ELF-1 (cell line): ENCODE data around the gene LTN1.
"Not testable (repeated sequence)": the region's sequence is repeated elsewhere in the genome, so short reads cannot be mapped to it uniquely, and the experiment has no call there.

Source experiments
- DNase-seq: peaks from one replicate; pipeline ENCODE4 v3.0.0-alpha.2; 2016; ENCODE audit warnings: low read depth, low spot score

The LTN1 gene

DNA sequence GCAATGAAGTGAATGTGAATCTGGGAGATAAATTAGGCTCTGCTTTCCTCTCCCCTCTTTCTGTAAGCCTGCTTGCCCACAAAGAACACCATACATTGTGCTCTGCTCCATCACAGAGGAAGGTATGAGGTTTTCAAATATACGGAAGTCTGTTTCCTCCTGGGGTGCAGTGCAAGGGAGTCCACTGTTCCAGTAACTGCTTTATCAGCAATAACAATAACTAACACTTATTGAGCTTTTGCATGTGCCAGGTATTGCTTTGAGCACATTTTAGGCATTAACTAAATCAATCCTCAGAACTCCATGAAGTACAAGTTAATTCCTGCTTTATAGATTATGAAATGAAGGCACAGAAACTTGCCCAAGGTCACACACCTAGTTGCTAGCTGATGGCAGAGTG lies 10.0 kb downstream of the LTN1 start:
- DNase-seq, result no peak

DNA sequence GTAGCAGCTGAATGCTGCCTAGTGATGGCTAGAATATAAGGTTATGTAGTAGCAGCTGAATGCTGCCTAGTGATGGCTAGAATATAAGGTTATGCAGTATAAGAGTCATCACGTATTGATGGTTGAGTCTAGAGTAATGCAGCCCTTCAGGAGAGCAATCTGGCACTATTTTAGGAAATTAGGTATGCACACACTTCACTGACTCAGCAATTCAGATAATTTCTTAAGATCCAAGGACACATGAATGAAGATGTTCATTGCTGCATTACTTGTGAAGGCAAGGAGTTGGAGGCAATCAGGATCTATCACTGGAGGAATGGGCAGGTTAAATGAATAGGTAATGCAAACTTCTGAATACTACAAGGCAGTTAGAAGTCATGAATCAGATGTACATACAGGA lies 13.6 kb downstream of the LTN1 start:
- no peak for DNase-seq

DNA sequence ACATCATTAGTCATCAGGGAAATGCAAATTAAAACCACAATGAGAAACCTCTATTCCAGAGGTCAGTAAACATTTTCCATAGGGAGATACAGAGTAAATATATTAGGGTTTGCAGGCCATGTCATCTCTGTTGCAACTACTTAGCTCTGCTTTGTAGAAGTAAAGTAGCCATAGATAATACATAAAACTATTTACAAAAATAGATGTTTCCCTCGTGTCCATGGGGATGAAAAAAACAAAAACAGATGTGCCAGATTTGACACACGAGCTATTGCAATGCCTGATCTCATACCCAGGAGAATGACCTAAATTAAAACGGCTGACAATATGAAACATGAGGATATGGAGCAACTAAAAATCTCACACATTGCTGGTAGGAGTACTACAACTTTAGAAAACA lies 17.3 kb downstream of the LTN1 start:
- no peak for DNase-seq

DNA sequence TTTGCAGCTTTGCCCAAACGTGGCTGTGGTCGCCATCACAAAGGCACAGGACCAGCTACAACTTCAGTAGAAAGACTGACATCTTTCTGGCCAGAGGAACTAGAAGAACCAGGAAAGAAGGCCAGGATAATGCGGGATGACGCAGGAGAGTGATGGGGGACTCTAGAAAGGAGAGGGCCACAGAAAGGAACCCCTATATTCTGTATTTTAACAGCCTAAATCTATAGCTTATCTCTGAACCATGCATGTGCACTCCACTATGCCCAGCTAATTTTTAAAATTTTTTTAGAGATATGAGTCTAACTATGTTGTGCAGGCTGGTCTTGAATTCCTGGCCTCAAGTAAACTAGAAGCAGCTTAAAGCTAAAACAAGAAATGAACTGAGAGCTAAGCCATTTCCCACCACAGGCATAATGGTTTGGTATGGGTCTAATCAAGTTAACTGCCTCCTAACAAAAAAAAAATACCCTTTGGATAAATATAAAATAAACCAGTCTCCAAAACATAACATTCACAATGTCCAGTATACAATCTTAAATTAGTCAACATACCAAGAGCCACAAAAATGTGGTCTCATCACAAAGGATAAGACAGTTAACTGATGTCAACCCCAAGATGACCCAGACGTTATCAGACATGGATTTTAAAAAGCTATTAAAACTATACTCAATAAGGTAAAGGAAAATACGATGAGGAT lies 18.0 kb downstream of the LTN1 start:
- no peak for DNase-seq

DNA sequence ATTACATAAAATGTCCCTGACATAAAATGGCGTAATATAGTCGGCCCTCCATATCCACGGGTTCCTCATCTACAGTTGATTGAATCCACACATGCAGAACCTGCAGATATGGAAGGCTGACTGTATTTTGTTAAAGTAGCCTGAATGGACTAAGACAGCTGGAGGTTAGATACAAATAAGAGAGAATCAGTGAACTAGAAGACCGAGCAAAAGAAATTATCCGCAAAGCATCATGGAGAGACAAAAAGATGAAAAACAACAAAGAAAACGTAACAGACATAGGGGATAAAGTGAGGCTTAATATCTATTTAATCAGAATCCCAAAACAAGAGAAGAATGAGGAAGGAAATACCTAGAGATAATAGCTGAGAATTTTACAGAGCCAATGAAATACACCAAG lies 20.3 kb downstream of the LTN1 start:
- no peak for DNase-seq

DNA sequence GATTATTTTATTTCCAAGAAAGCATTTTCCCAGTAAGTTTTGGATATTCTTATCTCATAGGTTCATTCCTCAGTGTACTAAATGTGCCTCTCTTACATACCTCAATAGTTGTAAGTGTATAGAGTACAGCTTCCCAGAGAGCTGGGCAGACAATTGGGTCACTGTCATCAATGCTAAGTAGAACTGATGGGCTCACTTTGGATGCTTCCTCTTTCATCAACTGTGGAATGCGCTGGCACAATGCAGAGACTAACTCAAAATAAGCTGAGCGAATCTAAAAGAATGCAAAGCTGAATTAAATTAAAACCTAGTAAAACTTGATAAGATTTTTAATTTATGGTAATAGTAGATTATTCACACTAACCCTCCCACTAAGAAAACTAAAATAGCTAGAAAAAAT lies 21.5 kb downstream of the LTN1 start:
- DNase-seq, result no peak

DNA sequence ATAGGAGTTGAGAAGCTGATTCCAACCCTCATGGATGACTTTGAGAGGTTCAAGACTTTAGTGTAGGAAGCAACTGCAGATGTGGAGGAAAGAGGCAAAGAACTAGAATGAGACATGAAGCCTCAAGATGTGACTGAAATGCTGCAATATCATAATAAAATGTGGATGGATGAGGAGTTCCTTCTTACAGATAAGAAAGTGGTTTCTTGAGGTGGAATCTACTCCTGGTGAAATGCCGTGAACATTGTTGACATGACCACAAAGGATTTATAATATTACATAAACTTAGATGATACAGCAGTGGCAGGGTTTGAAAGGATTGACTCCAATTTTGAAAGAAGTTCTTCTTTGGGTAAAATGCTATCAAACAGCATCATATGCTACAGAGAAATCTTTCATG lies 28.8 kb downstream of the LTN1 start:
- no peak for DNase-seq

DNA sequence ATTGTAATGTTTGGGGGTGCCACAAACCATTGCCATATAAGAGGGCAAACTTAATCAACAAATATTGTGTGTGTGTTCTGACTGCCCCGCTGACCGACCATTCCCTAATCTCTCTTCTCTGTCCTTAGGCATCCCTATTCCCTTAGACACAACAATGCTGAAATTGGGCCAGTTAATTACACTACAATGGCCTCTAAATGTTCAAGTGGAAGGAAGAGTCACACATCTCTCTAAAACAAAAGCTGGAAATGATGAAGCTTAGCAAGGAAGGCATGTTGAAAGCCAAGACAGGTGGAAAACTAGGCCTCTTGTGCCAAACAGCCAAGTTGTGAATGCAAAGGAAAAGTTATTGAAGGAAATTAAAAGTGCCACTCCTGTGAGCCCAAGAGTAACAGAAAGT lies 30.2 kb downstream of the LTN1 start:
- no peak for DNase-seq

DNA sequence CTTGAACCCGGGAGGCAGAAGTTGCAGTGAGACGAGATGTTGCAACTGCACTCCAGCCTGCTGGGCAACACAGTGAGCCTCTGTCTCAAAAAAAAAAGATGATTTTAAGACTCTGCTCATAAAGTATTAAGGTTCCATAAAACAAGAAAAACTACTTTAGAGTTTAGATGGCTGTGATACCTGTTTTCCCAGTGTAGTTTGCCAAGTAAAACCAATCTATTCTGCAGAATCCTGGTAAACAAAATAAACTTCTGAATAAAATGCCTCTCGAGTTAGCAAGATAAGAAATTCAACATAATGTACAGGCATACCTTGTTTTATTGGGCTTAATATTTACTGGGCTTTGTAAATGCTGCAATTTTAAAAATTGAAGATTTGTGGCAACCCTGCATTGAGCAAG lies 30.8 kb downstream of the LTN1 start:
- no peak for DNase-seq

DNA sequence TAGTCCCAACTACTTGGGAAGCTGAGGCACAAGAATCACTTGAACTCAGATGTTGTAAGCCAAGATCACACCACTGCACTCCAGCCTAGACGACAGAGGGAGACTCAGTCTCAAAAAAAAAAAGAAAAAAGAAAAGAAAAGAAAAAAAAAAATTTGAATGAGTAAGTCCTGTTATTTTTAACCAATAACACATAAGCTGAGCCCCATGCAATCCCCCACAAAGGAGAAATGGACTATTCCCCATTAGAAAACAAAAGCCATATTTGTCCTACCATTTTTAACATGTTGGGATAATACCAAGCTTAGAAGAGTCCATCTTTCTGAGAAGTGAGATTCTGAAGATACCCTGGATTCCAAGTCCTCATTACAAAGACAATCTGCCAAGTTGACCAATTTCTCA lies 32.4 kb downstream of the LTN1 start:
- DNase-seq, result no peak

DNA sequence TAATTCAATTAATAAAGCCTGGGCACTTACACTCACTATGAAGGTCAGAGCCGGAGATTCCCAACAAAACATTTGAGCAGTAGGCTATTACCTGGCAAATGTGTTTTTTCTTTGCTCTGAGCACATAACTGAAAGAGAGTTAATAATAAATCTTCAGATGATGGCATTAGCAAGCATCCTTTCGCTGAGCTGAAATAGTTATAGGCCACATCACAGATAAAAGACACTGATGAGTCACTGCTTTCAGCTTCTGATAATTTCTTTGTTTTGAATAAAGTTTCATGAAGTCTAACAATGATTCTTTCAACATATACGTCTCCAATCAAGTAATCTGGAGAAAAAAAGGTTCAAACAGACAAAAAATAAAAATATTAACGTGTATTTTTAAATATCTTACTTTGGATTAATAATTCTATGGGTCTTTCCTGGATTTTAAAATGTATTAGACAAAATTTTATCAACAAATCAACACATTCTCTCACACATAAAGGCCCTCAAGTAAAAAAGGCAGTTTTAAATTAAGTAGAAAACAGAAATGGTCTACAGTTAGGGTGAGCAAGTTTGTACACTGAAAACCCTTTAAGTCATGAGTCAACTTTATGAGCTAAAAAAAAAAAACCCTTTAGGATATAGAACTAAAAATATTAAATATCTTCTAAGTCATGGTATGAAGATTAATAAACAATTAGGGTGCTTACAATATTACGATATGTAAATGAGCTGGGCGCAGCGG lies 33.1 kb downstream of the LTN1 start:
- DNase-seq, result no peak

DNA sequence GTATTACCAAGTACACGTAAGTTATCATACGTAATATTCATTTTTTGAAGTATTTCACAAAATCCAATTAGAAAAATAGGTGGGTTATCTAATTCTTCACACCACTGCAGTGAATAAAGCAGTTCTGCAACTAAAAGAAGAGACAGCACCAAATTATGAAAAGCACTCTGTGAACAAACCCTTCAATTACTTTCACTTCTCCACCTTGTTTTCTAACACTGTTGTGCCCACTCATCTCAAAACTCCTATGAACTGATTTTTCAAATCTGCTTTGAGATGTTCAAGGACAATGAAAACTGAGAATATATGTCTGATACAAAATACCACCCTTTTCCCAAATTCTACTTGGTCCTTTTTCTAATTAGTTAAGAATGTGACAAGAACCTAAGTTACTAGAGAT lies 39.4 kb downstream of the LTN1 start:
- no peak for DNase-seq

DNA sequence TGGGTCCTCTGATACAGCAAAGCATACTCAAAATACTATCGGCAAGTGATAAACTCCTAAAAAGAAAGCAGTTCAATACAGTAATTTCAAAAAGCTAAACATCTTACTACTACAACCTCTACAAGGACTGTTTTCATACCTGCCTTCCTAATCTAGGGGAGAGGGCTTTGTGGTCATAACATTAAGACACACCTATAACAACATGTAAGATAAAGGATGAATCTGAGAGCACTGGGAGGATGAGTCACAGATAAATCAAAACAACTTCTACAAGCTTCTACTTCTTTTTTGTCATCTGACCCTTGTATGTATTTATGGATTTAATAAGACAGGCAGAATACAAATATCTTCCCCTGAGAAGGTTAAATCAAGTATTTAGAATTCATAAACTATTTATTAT lies 40.0 kb downstream of the LTN1 start:
- DNase-seq, result no peak

DNA sequence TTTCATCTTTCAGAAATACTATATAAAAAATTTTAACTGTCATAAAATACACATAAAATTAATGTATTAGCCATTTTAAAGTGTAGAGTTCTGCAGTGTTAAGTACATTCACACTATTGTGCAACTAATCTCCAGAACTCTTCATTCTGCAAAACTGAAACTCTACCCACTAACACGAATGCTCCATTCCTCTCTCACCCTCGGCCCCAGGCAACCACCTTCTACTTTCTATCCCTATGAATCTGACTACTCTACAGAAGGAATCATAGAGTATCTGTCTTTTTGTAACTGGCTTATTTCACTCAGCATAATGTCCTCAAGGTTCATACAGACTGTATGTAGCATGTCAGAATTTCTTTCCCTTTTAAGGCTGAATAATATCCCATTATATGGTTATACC lies 43.4 kb downstream of the LTN1 start:
- no peak for DNase-seq

DNA sequence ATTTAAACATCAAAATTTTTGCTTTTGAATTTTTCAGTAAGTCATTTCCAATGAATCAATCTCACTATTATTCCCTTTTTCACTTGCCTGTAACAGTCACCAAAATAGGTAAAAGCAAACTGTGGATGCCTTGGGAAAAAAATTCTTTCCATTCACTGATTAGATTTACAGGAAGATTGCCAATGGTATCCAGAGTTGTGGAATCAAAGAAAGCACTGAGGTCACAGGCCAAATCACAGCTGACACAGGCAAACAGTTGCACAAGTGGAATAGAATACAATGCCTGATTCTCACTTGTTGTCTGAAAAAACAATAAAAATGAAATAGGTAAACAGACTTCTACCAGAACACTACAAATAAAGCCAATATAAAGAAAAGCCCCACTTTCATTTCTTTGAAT lies 48.4 kb downstream of the LTN1 start:
- DNase-seq, result no peak

DNA sequence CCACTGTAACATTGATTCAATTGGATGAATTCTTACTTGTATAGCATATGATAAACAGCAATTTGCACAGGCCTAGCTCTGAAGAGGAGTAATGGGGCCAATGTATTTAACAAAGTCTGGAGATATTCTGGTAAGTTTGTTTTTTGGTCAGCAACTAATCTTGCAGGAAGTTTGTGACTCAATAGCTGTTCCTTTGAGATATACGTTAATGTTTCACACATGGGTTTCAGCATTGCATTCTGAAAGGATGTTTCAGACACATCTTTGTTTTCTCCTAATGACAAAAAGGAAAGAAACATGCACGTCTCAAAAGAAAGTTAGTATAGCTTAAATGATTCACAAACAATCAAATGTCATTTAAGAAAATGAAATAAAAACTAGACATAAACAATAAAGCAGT lies 49.0 kb downstream of the LTN1 start:
- DNase-seq, result no peak

DNA sequence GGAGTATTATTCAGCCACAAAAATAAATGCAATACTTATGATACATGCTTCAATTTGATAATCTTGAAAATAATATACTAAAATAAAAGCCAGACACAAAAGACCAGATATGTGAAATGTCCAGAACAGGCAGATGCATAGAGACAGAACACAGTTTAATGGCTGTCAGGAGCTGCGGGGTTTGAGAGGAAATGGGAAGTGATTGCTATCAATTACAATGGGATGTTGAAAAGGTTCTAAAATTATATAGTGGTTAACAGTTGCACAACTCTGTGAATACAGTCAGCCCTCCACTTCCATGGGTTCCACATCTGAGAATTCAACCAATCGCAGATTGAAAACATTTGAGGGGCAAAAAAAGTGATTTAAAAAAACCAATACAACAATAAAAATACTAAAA lies 54.0 kb downstream of the LTN1 start:
- DNase-seq, result no peak

DNA sequence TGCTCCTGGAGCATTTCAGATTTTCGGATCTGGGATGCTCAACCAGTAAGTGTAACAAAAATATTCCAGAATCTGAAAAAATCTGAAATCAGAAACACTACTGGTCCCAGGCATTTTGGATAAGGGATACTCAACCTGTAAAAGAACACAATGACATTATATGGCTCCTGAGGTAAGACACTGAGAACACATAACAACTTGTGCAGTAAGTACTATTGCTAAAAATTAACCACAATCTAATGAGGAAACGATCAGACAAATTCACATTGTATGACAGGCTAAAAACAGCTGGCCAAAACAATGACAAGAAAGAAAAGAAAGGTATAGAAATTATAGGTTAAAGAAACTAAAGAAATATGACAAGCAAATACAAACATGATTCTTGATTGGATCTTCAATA lies 54.9 kb downstream of the LTN1 start:
- DNase-seq, result no peak

DNA sequence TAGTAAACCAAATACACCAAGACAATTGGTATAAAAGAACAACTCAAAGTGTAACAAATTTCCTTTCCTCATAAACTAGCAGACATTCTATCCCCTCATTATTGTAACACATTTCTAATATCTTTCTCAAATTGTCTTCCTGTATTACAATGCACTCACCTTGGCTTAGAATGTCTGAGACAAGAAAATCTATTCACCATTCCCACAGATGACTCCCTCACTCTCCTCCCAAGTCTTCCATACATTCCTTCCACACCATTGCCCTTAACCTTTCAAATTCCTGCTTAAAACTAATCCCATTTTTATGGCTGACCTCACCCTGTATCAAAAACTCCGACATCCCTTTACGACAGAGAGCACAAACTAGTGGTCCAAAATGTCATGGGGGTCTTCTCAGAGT lies 56.0 kb downstream of the LTN1 start:
- no peak for DNase-seq

DNA sequence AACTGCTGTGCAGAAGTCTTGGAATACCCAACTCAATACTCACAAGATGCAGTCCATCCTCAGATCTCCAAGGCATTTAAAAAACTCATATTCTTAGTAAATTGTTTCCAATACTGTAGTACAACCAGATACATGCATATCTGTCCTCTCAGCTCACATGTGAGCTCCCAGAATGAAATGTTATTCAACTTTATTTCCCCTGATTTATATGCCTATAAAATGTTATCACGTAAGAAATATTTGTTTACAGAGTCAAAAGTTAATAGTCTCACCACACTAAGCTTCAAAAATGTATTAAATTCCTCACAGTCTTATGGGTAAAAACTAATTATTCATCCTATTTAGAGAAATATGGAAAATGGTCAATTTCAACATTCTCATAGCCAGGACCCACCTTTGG lies 56.6 kb downstream of the LTN1 start:
- no peak for DNase-seq

DNA sequence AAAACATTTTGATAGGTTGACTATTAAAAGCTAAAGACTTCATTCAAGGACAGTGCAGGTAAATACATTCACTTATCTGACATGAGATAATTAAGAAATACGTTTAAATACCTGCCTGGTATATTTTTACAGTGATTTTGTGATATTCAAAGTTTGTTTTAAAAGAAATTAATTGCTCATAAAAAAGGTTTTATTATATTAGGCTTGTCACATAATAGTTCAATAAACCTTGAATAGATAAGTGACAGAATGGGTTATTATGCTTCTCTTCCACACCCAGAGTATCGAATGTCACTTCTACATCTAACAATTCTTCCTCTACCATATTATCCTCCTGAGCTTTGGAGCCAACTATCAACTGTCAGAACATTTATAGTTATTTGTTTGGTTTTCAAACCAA lies 60.0 kb downstream of the LTN1 start:
- no peak for DNase-seq

DNA sequence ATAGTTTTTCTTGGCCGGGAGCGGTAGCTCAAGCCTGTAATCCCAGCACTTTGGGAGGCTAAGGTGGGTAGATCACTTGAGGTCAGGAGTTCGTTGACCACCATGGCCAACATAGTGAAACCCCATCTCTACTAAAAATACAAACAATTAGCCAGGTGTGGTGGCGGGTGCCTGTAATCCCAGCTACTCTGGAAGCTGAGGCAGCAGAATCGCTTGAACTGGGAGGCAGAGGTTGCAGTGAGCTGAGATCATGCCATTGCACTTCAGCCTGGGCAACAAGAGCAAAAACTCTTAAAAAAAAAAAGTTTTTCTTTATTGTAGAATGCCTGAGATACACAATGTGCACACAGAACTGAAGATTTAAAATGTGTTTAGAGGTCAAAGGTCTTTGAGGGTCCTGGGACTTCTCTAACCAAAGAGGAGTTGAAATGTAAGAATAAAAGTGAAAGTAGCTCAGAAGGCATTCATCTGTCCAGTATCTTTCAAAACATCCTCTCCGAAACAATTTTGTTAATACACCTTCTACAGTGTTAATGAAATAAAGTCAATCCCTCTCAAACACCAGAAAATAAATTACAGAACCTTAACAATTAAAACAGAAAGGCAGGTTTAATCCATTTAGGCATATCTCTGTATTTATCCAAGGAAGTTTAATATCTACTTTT lies 60.8 kb downstream of the LTN1 start:
- DNase-seq, result not testable (repeated sequence)
